ENCODE measurements around the gene BMF.

The BMF gene

GRCh38 chr15:40060236-40060961 lies 48.3 kb downstream of the BMF start:
- no peak overlapping the region for H3K27ac Mint-ChIP-seq
- no peaks in the 10 kb centered on the region for H3K36me3 Mint-ChIP-seq (ENCODE audit: low read depth)
- DNase-seq (no peak), ATAC-seq (no peak)
- H3K9me3 Mint-ChIP-seq: no peaks in the 10 kb centered on the region
- H3K4me3 Mint-ChIP-seq: no peak overlapping the region
- H3K27me3 Mint-ChIP-seq: no peaks in the 10 kb centered on the region
- peaks cover 48% of the 10 kb centered on the region for H3K4me1 Mint-ChIP-seq

GRCh38 chr15:40059821-40060220 lies 48.9 kb downstream of the BMF start:
- ATAC-seq (no peak), DNase-seq (no peak)
- no peaks in the 10 kb centered on the region for H3K36me3 Mint-ChIP-seq (ENCODE audit: low read depth)
- no peaks in the 10 kb centered on the region for H3K27me3 Mint-ChIP-seq
- no peak overlapping the region for H3K27ac Mint-ChIP-seq
- no peaks in the 10 kb centered on the region for H3K9me3 Mint-ChIP-seq
- H3K4me1 Mint-ChIP-seq: peaks cover 50% of the 10 kb centered on the region
- no peak overlapping the region for H3K4me3 Mint-ChIP-seq

- H3K9me3 Mint-ChIP-seq: no peaks in the 10 kb centered on the region
- H3K27me3 Mint-ChIP-seq: no peaks in the 10 kb centered on the region
- DNase-seq (no peak), ATAC-seq (no peak)
- H3K27ac Mint-ChIP-seq: peak overlapping the region; percentile 7
- H3K4me1 Mint-ChIP-seq: peaks cover 50% of the 10 kb centered on the region
- H3K36me3 Mint-ChIP-seq (ENCODE audit: low read depth): peaks cover 2% of the 10 kb centered on the region
- H3K4me3 Mint-ChIP-seq: no peak overlapping the region
These were observed 50.1 kb downstream of the BMF start for GRCh38 chr15:40058476-40059140.

- H3K27ac Mint-ChIP-seq: no peak overlapping the region
- DNase-seq (no peak), ATAC-seq (peak; percentile 42)
- no peaks in the 10 kb centered on the region for H3K27me3 Mint-ChIP-seq
- H3K4me1 Mint-ChIP-seq: peaks cover 76% of the 10 kb centered on the region
- peaks cover 6% of the 10 kb centered on the region for H3K36me3 Mint-ChIP-seq (ENCODE audit: low read depth)
- H3K4me3 Mint-ChIP-seq: no peak overlapping the region
- H3K9me3 Mint-ChIP-seq: no peaks in the 10 kb centered on the region
These were observed 52.9 kb downstream of the BMF start for GRCh38 chr15:40055576-40056293.

GRCh38 chr15:40054855-40055575 lies 53.7 kb downstream of the BMF start:
- Mint-ChIP-seq H3K4me3 (peak overlapping the region; percentile 25), H3K9me3 (no peaks in the 10 kb centered on the region), H3K27ac (peak overlapping the region; percentile 68), H3K4me1 (peaks cover 79% of the 10 kb centered on the region), H3K27me3 (no peaks in the 10 kb centered on the region), H3K36me3 (ENCODE audit: low read depth) (peaks cover 9% of the 10 kb centered on the region)
- no peak for DNase-seq
- ATAC-seq: no peak

GRCh38 chr15:40054605-40054854 lies 54.1 kb downstream of the BMF start:
- H3K27me3 Mint-ChIP-seq: no peaks in the 10 kb centered on the region
- no peaks in the 10 kb centered on the region for H3K9me3 Mint-ChIP-seq
- H3K27ac Mint-ChIP-seq: peak overlapping the region; percentile 68
- peaks cover 80% of the 10 kb centered on the region for H3K4me1 Mint-ChIP-seq
- ATAC-seq (peak; percentile 11), DNase-seq (no peak)
- H3K4me3 Mint-ChIP-seq: peak overlapping the region; percentile 25
- H3K36me3 Mint-ChIP-seq (ENCODE audit: low read depth): peaks cover 9% of the 10 kb centered on the region

GRCh38 chr15:40053831-40054604 lies 54.7 kb downstream of the BMF start:
- no peak overlapping the region for H3K4me3 Mint-ChIP-seq
- peak; percentile 76 for ATAC-seq
- H3K27me3 Mint-ChIP-seq: no peaks in the 10 kb centered on the region
- H3K4me1 Mint-ChIP-seq: peaks cover 83% of the 10 kb centered on the region
- DNase-seq: peak; percentile 66
- peaks cover 9% of the 10 kb centered on the region for H3K36me3 Mint-ChIP-seq (ENCODE audit: low read depth)
- peak overlapping the region; percentile 68 for H3K27ac Mint-ChIP-seq
- no peaks in the 10 kb centered on the region for H3K9me3 Mint-ChIP-seq

GRCh38 chr15:40053079-40053830 lies 55.4 kb downstream of the BMF start:
- Mint-ChIP-seq H3K27me3 (no peaks in the 10 kb centered on the region), H3K4me1 (peaks cover 83% of the 10 kb centered on the region), H3K9me3 (no peaks in the 10 kb centered on the region), H3K27ac (peak overlapping the region; percentile 68), H3K4me3 (no peak overlapping the region), H3K36me3 (ENCODE audit: low read depth) (peaks cover 9% of the 10 kb centered on the region)
- no peak for DNase-seq
- ATAC-seq: no peak

- ATAC-seq: no peak
- DNase-seq: no peak
- H3K27me3 Mint-ChIP-seq: no peaks in the 10 kb centered on the region
- peak overlapping the region; percentile 47 for H3K27ac Mint-ChIP-seq
- H3K4me1 Mint-ChIP-seq: peaks cover 83% of the 10 kb centered on the region
- H3K9me3 Mint-ChIP-seq: no peaks in the 10 kb centered on the region
- peaks cover 11% of the 10 kb centered on the region for H3K36me3 Mint-ChIP-seq (ENCODE audit: low read depth)
- no peak overlapping the region for H3K4me3 Mint-ChIP-seq
These were observed 56.1 kb downstream of the BMF start for GRCh38 chr15:40052604-40053003.

GRCh38 chr15:40051616-40052415 lies 56.9 kb downstream of the BMF start:
- Mint-ChIP-seq H3K27me3 (no peaks in the 10 kb centered on the region), H3K27ac (peak overlapping the region; percentile 47), H3K4me3 (no peak overlapping the region), H3K9me3 (no peaks in the 10 kb centered on the region), H3K4me1 (peaks cover 90% of the 10 kb centered on the region), H3K36me3 (ENCODE audit: low read depth) (peaks cover 11% of the 10 kb centered on the region)
- DNase-seq (no peak), ATAC-seq (no peak)

GRCh38 chr15:40050788-40051470 lies 57.8 kb downstream of the BMF start:
- Mint-ChIP-seq H3K36me3 (ENCODE audit: low read depth) (peaks cover 13% of the 10 kb centered on the region), H3K4me1 (peaks cover 92% of the 10 kb centered on the region), H3K27ac (peak overlapping the region; percentile 51), H3K4me3 (no peak overlapping the region), H3K9me3 (no peaks in the 10 kb centered on the region), H3K27me3 (no peaks in the 10 kb centered on the region)
- ATAC-seq (no peak), DNase-seq (no peak)

- DNase-seq (no peak), ATAC-seq (no peak)
- Mint-ChIP-seq H3K36me3 (ENCODE audit: low read depth) (peaks cover 13% of the 10 kb centered on the region), H3K27ac (peak overlapping the region; percentile 15), H3K4me1 (peaks cover 92% of the 10 kb centered on the region), H3K27me3 (no peaks in the 10 kb centered on the region), H3K9me3 (no peaks in the 10 kb centered on the region), H3K4me3 (no peak overlapping the region)
These were observed 59.7 kb downstream of the BMF start for GRCh38 chr15:40048926-40049475.

Data from activated naive CD8-positive, alpha-beta T cell treated with anti-CD3 and anti-CD28 coated beads, Interleukin-2, amount 50 U/mL, for 24 hours (primary cell).